Measurements from ENCODE around the gene CCT5. TPM values are rescaled to one million over a fixed set of nuclear protein-coding genes. Genes with fewer than 3 reads are reported as not detected.

CCT5 gene
- total RNA-seq, 4 donors from 2014 or later: 160 to 310 (median 239) TPM

GRCh38 chr5:10301266-10301665, 51.2 kb downstream of the CCT5 start:
- no peak for DNase-seq (ENCODE audit: low spot score)
- no peak for TF ChIP-seq CTCF (IDR thresholded peaks at IDR 0.05)

GRCh38 chr5:10301842-10302610, 51.9 kb downstream of the CCT5 start:
- ATAC-seq (ENCODE audit: low FRiP score) (peak; percentile 86), DNase-seq (ENCODE audit: low spot score) (no peak)
- no peak for TF ChIP-seq CTCF (IDR thresholded peaks at IDR 0.05)

More at GRCh38 chr5:10301266-10301665, 51.2 kb downstream of the CCT5 start:
- no peak for ATAC-seq (ENCODE audit: low FRiP score)

- DNase-seq (ENCODE audit: low spot score): no peak
These were observed 53.1 kb downstream of the CCT5 start for GRCh38 chr5:10303201-10303600.

DNA sequence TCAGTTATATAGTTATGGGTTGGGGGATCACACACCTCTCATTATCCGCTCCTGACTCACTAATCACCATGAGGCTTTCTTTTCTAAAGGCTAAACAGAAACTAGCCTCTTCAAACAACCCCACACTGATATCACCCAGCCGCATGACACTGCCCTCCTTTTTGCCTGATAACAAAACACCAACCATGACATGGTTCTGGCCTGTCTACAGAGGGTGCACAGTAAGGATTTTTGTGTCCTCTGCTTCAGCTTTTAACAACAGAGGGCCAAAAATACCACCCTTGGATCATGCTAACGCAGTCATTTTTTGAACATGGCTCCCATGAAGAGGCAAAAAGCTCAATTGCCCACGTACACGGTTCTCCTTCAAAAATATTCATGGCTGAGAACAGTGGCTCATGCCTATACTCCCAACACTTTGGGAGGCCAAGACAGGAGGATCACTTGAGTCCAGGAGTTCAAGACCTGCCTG, 53.7 kb downstream of the CCT5 start:
- TF ChIP-seq CTCF (IDR thresholded peaks at IDR 0.05): no peak
- DNase-seq (ENCODE audit: low spot score): no peak
- ATAC-seq (ENCODE audit: low FRiP score): no peak

More at GRCh38 chr5:10303201-10303600, 53.1 kb downstream of the CCT5 start:
- TF ChIP-seq CTCF (IDR thresholded peaks at IDR 0.05): no peak
- no peak for ATAC-seq (ENCODE audit: low FRiP score)

DNA sequence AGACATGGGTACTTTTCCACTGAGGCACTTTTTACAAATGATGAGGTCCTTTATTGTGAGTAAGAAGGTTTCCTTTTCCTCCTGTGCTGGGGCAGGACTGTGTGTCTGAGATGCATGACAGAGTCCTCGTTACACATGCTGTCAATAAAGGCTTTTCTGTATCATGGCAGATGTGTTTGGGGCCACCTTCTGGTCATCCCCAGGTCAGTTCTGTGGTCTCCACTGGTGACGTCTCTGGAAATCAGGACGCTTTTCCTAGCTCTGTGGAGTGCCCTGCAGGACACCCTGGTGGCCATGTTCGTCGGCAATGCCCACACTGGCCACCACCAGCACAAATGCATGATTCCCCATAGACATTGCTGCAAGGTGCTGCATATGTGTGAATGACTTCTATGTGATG, 54.9 kb downstream of the CCT5 start:
- no peak for TF ChIP-seq CTCF (IDR thresholded peaks at IDR 0.05)
- DNase-seq (ENCODE audit: low spot score): no peak
- no peak for ATAC-seq (ENCODE audit: low FRiP score)

DNA sequence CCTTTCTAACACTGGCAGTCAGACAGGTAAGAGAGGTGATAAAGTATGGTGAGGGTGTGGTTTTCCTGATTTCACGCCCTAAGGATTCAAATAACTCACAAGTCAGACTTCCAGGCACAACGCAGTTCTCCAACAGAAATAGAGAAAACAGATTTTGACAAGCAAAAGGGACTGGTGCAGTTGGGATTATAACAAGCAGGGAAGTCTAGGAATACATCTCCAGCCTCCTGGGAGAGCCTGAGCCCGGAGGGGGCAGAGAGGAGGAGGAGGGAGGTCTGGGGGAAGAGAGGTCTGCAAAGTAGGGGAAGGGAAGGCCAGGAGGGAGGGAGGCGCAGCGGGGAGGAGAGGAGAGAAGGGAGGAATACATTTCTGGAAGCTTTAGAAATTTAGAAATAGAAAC, 56.0 kb downstream of the CCT5 start:
- TF ChIP-seq CTCF (IDR thresholded peaks at IDR 0.05): no peak
- ATAC-seq (ENCODE audit: low FRiP score) (no peak), DNase-seq (ENCODE audit: low spot score) (no peak)

DNA sequence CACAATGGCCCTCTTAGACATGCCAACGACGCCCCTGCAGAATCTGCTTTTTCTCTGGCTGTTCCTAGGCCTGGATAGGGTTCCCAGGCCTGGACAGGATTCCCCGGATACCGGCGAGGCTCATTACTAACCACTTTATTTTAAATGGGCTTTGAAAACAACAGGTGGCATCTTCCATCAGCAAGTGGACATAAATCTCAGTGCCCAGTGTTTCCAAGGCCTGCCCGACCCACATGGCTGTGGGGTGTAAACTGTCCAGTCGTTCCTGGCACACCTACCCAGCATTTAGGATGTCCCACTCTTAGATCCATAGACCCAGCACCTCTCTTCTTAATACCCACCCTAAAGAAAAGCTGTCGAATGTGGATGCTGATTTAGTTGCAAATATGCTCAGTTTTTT, 56.7 kb downstream of the CCT5 start:
- no peak for TF ChIP-seq CTCF (IDR thresholded peaks at IDR 0.05)
- DNase-seq (ENCODE audit: low spot score) (no peak), ATAC-seq (ENCODE audit: low FRiP score) (no peak)

Data from omental fat pad (tissue), 4 donors.